Stimulated activated naive B cell treated with anti-CD40 and anti-IgM and Interleukin-4, amounts not matched to agents 10 μg/mL and 1 μg/mL and 100 μg/mL, for 72 hours (primary cell): ENCODE results near the gene FPR3.
"Not testable (repeated sequence)": the region's sequence is repeated elsewhere in the genome, so short reads cannot be mapped to it uniquely, and the experiment has no call there.

ENCODE experiments used
- ATAC-seq, 2 donors: fragments of 150-1000 bp; cut with Tn5 transposase; replicated peaks; 2 replicates each; pipeline ENCODE4 v1.10.0; 2021; ENCODE audit warnings: moderate library complexity in 1 of 2
- DNase-seq: peaks from one replicate; pipeline ENCODE4 v3.0.0; 2021
- H3K27ac Mint-ChIP-seq: one replicate; pipeline ENCODE4 v1.8.0; 2022; ENCODE audit warnings: mild to moderate bottlenecking, mixed read lengths
- H3K27me3 Mint-ChIP-seq, 2 donors: one replicate each; pipeline ENCODE4 v1.8.0; 2022; ENCODE audit warnings: mixed read lengths in 2 of 2
- H3K36me3 Mint-ChIP-seq, 2 donors: one replicate each; pipeline ENCODE4 v1.8.0; 2022; ENCODE audit warnings: mixed read lengths in 2 of 2, mild to moderate bottlenecking in 1 of 2
- H3K4me1 Mint-ChIP-seq, 2 donors: one replicate each; pipeline ENCODE4 v1.8.0; 2022; ENCODE audit warnings: mixed read lengths in 2 of 2, mild to moderate bottlenecking in 1 of 2
- H3K4me3 Mint-ChIP-seq, 2 donors: one replicate each; pipeline ENCODE4 v1.8.0; 2022; ENCODE audit warnings: mild to moderate bottlenecking in 2 of 2, mixed read lengths in 2 of 2, moderate library complexity in 1 of 2
- H3K9me3 Mint-ChIP-seq, 2 donors: one replicate each; pipeline ENCODE4 v1.8.0; 2022; ENCODE audit warnings: mixed read lengths in 2 of 2, mild to moderate bottlenecking in 1 of 2

The FPR3 gene

GRCh38 chr19:51792932-51793331, 2.0 kb upstream of the FPR3 start:
- Mint-ChIP-seq H3K27ac (no peak overlapping the region), H3K4me1 (no peaks in the 10 kb centered on the region), H3K36me3 (no peaks in the 10 kb centered on the region), H3K27me3 (peaks cover 28 to 47% of the 10 kb centered on the region in 2 donors), H3K4me3 (no peak overlapping the region), H3K9me3 (peaks cover 7 to 10% of the 10 kb centered on the region in 2 donors)
- ATAC-seq (no peak), DNase-seq (no peak)

- Mint-ChIP-seq H3K9me3 (peaks cover 7 to 10% of the 10 kb centered on the region in 2 donors), H3K4me3 (no peak overlapping the region), H3K27ac (no peak overlapping the region), H3K27me3 (peaks cover 28 to 49% of the 10 kb centered on the region in 2 donors), H3K36me3 (no peaks in the 10 kb centered on the region), H3K4me1 (no peaks in the 10 kb centered on the region)
- DNase-seq: no peak
- ATAC-seq: no peak
These were observed 963 bp upstream of the FPR3 start for GRCh38 chr19:51793994-51794393.

- no peaks in the 10 kb centered on the region for H3K36me3 Mint-ChIP-seq
- no peak overlapping the region for H3K27ac Mint-ChIP-seq
- no peaks in the 10 kb centered on the region for H3K4me1 Mint-ChIP-seq
- H3K9me3 Mint-ChIP-seq: peaks cover 16 to 17% of the 10 kb centered on the region in 2 donors
- ATAC-seq (no peak), DNase-seq (no peak)
- H3K27me3 Mint-ChIP-seq: peaks cover 36 to 53% of the 10 kb centered on the region in 2 donors
- H3K4me3 Mint-ChIP-seq: no peak overlapping the region
These were observed 1.3 kb downstream of the FPR3 start for GRCh38 chr19:51796195-51796679.

GRCh38 chr19:51797480-51797879, 2.5 kb downstream of the FPR3 start:
- Mint-ChIP-seq H3K27me3 (peaks cover 28 to 44% of the 10 kb centered on the region in 2 donors), H3K4me1 (no peaks in the 10 kb centered on the region), H3K36me3 (no peaks in the 10 kb centered on the region), H3K9me3 (peaks cover 16 to 17% of the 10 kb centered on the region in 2 donors), H3K27ac (no peak overlapping the region), H3K4me3 (no peak overlapping the region)
- no peak for ATAC-seq
- DNase-seq: no peak

- peaks cover 14 to 17% of the 10 kb centered on the region in 2 donors for H3K9me3 Mint-ChIP-seq
- ATAC-seq (no peak), DNase-seq (no peak)
- no peak overlapping the region for H3K27ac Mint-ChIP-seq
- peaks cover 28 to 44% of the 10 kb centered on the region in 2 donors for H3K27me3 Mint-ChIP-seq
- no peaks in the 10 kb centered on the region for H3K4me1 Mint-ChIP-seq
- no peak overlapping the region for H3K4me3 Mint-ChIP-seq
- no peaks in the 10 kb centered on the region for H3K36me3 Mint-ChIP-seq
These were observed 3.1 kb downstream of the FPR3 start for GRCh38 chr19:51798062-51798461.

- DNase-seq: no peak
- Mint-ChIP-seq H3K4me1 (peaks cover 4 to 10% of the 10 kb centered on the region in 2 donors), H3K27ac (no peak overlapping the region), H3K27me3 (peaks cover 23 to 38% of the 10 kb centered on the region in 2 donors), H3K9me3 (peaks cover 11 to 12% of the 10 kb centered on the region in 2 donors), H3K36me3 (no peaks in the 10 kb centered on the region), H3K4me3 (no peak overlapping the region)
- ATAC-seq: no peak
These were observed 4.2 kb downstream of the FPR3 start for GRCh38 chr19:51799034-51799773.

GRCh38 chr19:51799774-51800472, 5.0 kb downstream of the FPR3 start:
- no peak for ATAC-seq
- H3K4me1 Mint-ChIP-seq: peaks cover 4 to 15% of the 10 kb centered on the region in 2 donors
- H3K27me3 Mint-ChIP-seq: peaks cover 23 to 38% of the 10 kb centered on the region in 2 donors
- no peak overlapping the region for H3K4me3 Mint-ChIP-seq
- H3K27ac Mint-ChIP-seq: no peak overlapping the region
- no peak for DNase-seq
- peaks cover 0 to 2% of the 10 kb centered on the region in 2 donors for H3K36me3 Mint-ChIP-seq
- peaks cover 11 to 14% of the 10 kb centered on the region in 2 donors for H3K9me3 Mint-ChIP-seq

GRCh38 chr19:51800473-51801244, 5.7 kb downstream of the FPR3 start:
- Mint-ChIP-seq H3K36me3 (peaks cover 0 to 2% of the 10 kb centered on the region in 2 donors), H3K4me3 (no peak overlapping the region), H3K27me3 (peaks cover 22 to 38% of the 10 kb centered on the region in 2 donors), H3K27ac (no peak overlapping the region), H3K9me3 (peaks cover 11 to 14% of the 10 kb centered on the region in 2 donors), H3K4me1 (peaks cover 4 to 15% of the 10 kb centered on the region in 2 donors)
- no peak for ATAC-seq
- no peak for DNase-seq

GRCh38 chr19:51802775-51803174, 7.8 kb downstream of the FPR3 start:
- H3K9me3 Mint-ChIP-seq: peaks cover 7 to 14% of the 10 kb centered on the region in 2 donors
- ATAC-seq (no peak), DNase-seq (no peak)
- peaks cover 20 to 27% of the 10 kb centered on the region in 2 donors for H3K27me3 Mint-ChIP-seq
- H3K4me1 Mint-ChIP-seq: peaks cover 4 to 15% of the 10 kb centered on the region in 2 donors
- H3K36me3 Mint-ChIP-seq: peaks cover 0 to 2% of the 10 kb centered on the region in 2 donors
- no peak overlapping the region for H3K4me3 Mint-ChIP-seq
- no peak overlapping the region for H3K27ac Mint-ChIP-seq

GRCh38 chr19:51803519-51803918, 8.6 kb downstream of the FPR3 start:
- no peak for DNase-seq
- peaks cover 4 to 15% of the 10 kb centered on the region in 2 donors for H3K4me1 Mint-ChIP-seq
- no peak for ATAC-seq
- H3K27ac Mint-ChIP-seq: no peak overlapping the region
- H3K27me3 Mint-ChIP-seq: peaks cover 20 to 21% of the 10 kb centered on the region in 2 donors
- H3K9me3 Mint-ChIP-seq: peaks cover 7 to 13% of the 10 kb centered on the region in 2 donors
- no peak overlapping the region for H3K4me3 Mint-ChIP-seq
- peaks cover 0 to 2% of the 10 kb centered on the region in 2 donors for H3K36me3 Mint-ChIP-seq

- ATAC-seq (peak; percentile 77 to 81), DNase-seq (no peak)
- Mint-ChIP-seq H3K4me1 (peaks cover 4 to 15% of the 10 kb centered on the region in 2 donors), H3K9me3 (peaks cover 7 to 13% of the 10 kb centered on the region in 2 donors), H3K27me3 (peaks cover 19% of the 10 kb centered on the region in 2 donors), H3K4me3 (no peak overlapping the region), H3K27ac (no peak overlapping the region), H3K36me3 (peaks cover 0 to 2% of the 10 kb centered on the region in 2 donors)
These were observed 9.0 kb downstream of the FPR3 start for GRCh38 chr19:51803967-51804366.

GRCh38 chr19:51804789-51805188, 9.8 kb downstream of the FPR3 start:
- H3K36me3 Mint-ChIP-seq, H3K9me3 Mint-ChIP-seq, H3K27ac Mint-ChIP-seq: not testable (repeated sequence)

GRCh38 chr19:51805396-51805795, 10.4 kb downstream of the FPR3 start:
- not testable (repeated sequence) for ATAC-seq, H3K27ac Mint-ChIP-seq, H3K9me3 Mint-ChIP-seq, H3K27me3 Mint-ChIP-seq, DNase-seq, H3K4me3 Mint-ChIP-seq, H3K36me3 Mint-ChIP-seq
- peaks cover 4 to 15% of the 10 kb centered on the region in 2 donors for H3K4me1 Mint-ChIP-seq

More at GRCh38 chr19:51804789-51805188, 9.8 kb downstream of the FPR3 start:
- not testable (repeated sequence) for H3K4me3 Mint-ChIP-seq, DNase-seq, ATAC-seq
- Mint-ChIP-seq H3K4me1 (peaks cover 4 to 15% of the 10 kb centered on the region in 2 donors), H3K27me3 (peaks cover 12 to 15% of the 10 kb centered on the region in 2 donors)

- not testable (repeated sequence) for H3K36me3 Mint-ChIP-seq, H3K4me3 Mint-ChIP-seq, DNase-seq, H3K9me3 Mint-ChIP-seq, H3K27me3 Mint-ChIP-seq, ATAC-seq, H3K27ac Mint-ChIP-seq
- H3K4me1 Mint-ChIP-seq: peaks cover 6 to 20% of the 10 kb centered on the region in 2 donors
These were observed 11.6 kb downstream of the FPR3 start for GRCh38 chr19:51806571-51806970.
